Right lung (tissue), 10 donors: ENCODE measurements around the gene OR2J2. TPM values are rescaled to one million over a fixed set of nuclear protein-coding genes. Genes with fewer than 3 reads are reported as not detected.
A peak's percentile ranks its signal among the peaks of the same experiment; 100 is the strongest.
"Not testable (repeated sequence)": the region's sequence is repeated elsewhere in the genome, so short reads cannot be mapped to it uniquely, and the experiment has no call there.

Experiments used
- DNase-seq, 2 donors: peaks; one replicate each; pipeline ENCODE4 v3.0.0-alpha.2; 2013
- long read RNA-seq, 8 donors: transcript quantifications; one replicate each; lab custom pipeline, GENCODE V29; 2026
- polyA plus RNA-seq, 5 donors: library from polyadenylated mRNA; unstranded; fragments of 120-200 nt; gene quantifications; one replicate each; pipeline versions ENCODE4 v1.2.1 to v1.2.3, GENCODE V29; 2013; ENCODE audit warnings: inconsistent platforms in 1 of 5, low replicate concordance in 1 of 5; ENCODE audit not compliant: insufficient read length in 5 of 5, insufficient read depth in 1 of 5

OR2J2 gene
- polyA plus RNA-seq, result not detected
- long read RNA-seq, donor 1, result 0 reads
- long read RNA-seq, donor 2, result 0 reads
- long read RNA-seq, donor 3, result 0 reads
- long read RNA-seq, donor 4, result 0 reads
- long read RNA-seq, donor 5, result 0 reads
- long read RNA-seq, donor 6, result 0 reads
- long read RNA-seq, donor 7, result 0 reads
- long read RNA-seq, donor 8, result 0 reads

DNA sequence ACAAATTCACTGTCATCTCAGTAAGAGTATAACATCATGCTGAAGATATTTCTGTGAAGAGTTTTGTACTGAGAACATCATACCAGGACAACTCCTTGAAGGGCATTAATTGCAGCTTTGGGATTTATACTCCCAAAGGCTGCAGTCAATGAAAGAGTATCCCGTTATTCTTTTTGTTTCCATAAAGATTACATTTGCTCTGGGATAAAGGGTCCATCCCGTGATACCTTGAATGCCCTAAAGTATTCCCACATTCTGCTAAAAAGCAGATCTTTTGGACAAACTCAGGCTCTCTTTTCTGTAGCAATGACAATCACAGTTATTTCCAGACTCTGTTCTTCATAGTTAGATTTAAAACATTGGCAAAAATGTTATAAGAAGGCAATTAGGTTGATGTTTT lies at the start of gene OR2J2:
TSS of gene OR2J2 (plus strand) at position 301 of the 400 bp plus-strand sequence. CDS start 2,729 bp downstream, outside the sequence.
- not testable (repeated sequence) for DNase-seq

DNA sequence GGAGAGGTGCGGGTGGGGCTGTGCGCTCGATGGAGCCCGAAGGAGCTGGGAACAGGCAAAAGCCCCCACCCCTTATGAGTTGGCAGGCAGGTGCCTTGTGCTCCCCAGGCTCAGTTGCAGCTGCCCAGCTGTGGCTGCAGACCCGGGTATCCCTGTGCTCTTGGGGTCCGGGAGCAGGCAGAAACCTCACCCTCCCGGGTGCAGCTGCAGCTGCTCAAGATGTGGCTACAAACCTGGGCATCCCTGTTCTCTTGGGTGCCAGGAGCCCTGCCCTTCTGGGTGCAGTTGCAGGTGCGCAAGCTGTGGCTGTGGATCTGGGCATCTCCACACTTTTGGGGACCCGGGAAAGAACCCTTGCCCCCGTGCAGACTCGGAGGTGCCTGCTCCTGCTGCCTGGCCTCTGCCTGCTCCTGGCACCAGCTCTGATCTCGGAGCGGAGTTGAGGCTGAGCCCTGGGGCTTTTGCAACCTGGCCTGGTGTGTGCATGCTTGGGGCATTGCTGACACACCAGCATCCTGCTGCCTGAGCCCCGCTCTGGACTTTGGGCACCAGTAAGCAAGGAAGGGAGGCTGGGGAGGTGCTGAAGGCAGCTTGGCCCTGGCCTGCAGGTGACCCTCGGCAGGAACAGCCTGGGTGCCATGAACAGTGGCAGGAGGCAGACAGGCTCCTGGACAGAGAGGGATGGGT lies 41.2 kb upstream of the OR2J2 start:
- DNase-seq, result no peak

DNA sequence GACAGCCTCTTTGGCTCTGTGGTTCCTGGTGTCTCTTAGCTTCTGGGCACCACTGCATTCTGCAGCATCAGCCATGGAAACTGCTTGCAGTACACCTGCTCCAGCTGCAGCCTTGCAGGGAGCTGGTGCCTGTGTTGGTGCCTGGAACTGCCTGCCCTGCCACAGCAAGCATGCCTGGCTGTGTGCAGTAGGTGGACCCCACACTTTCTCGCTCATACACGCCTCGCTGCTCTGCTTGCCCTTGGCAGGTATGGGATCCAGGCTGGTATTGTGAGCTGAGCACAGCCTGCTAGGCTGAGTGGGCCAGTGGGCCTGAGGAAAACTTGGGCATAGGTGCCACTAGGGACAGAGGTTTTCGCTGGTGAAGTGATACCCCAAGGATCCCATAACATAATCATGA lies 40.1 kb upstream of the OR2J2 start:
- DNase-seq, result no peak

DNA sequence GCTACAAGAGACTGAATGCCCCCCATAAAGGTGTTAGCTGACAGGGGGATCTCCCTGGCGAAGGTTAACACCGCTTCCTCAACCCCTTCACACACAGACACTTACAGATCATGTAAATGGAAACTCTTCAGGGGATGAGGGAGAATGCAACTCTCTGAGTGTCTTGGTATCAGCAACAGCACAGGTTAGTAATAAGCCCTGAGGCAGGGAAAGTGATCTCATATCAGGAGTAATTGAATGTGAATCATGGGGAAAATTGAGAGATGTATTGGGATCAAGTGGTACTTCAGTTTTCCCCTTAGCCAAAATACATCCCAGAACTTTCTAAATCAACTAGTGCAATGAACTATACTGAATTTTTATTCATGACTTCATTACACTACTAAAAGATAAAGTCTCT lies 39.0 kb upstream of the OR2J2 start:
- DNase-seq, result no peak

DNA sequence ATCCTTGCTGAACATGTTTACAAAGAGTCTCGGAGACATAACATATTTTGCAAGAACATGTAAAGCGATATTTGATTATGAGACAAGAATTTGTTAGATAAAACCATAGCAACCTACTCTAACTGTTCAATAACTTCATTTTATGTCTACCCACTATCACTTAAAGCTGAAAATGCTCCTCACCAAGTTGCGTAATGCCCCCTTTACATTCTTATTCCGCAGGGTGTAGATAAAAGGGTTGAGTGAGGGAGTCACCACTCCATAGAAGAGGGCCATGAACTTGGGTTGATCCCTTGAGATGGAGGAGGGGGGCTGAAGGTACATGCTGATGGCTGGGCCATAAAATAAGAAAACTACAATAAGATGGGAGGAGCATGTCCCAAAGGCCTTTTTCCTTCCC lies 33.0 kb upstream of the OR2J2 start:
- DNase-seq, result no peak

DNA sequence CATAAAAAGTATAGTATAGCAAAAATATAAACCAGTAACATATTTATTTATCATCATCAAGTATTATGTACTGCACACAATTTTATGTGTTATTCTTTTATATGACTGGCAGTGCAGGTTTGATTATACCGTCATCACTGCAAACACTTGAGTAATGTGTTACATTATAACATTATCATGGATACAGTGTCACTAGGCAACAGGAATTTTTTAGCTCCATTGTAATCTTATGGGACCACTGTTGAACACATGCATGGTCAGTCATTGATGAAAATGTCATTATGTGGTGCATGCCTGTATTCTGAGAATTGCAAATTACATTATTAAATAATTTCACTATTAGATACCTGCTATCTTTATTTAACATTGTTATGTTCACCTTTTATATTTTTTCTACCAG lies 29.1 kb upstream of the OR2J2 start:
- no peak for DNase-seq

DNA sequence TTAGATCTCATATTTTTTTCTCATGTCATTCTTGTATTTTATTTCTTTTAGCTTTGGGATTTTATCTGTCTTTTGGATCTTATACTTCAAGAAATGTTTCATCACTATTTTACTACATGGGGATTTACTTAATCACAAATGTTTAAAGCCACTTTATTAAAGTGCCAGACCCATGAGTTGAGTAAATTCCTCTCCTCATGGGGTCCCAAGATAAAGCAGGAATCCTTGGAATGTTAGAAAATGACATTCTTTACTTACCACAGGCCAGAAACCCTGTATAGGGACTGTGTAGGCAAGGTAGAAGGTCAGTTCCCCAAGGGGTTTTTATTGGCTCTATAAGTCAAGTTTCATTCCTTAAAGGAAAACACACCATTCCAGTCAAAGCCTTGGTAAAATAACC lies 28.4 kb upstream of the OR2J2 start:
- DNase-seq, result no peak

DNA sequence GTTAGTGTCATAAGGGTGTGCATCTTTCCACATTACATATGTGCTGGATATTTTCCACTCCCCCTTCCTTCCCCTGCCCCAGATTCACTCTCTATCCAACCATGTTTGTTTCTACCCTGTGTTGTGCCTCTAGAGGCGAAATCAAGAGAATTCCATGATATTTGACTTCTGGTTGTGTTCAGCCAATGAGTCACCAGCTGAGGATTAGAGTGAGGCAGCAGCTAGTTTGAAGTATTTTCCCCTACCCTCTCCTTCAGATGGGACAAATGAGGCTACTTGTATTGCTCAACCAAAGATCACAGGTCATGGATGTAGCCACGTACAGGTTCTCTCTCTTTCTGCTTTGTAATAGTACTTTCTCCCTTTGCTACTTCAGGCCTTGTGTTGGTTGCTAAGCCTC lies 24.5 kb upstream of the OR2J2 start:
- no peak for DNase-seq

DNA sequence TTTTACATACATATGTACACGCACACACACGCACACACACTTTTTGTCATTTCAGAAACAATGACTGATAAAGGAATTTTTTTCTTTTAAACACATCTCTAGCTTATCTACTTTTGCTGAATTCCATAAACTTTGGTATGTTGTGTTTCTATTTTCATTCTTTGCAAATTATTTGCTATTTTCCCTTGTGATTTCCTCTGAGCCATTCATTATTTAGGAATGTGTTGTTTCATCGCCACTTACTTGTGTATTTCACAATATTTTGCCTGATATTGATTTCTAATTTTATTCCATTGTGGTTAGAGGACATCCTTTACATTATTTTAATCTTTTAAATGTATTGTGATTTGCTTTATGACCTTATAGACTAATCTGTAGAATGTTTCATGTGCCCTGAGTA lies 23.6 kb upstream of the OR2J2 start:
- DNase-seq, result no peak

DNA sequence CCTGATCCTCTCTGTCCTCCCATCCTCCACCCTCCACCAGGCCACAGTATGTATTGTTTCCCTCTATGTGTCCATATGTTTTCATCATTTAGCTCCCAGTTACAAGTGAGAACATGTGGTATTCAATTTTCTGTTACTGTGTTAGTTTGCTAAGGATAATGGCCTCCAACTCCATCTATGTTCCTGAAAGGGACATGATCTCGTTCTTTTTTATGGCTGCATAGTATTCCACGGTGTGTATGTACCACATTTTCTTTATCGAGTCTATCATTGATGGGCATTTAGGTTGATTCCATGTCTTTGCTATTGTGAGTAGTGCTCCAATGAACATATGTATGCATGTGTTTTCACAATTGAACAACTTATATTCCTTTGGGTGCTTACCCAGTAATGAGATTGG lies 21.3 kb upstream of the OR2J2 start:
- not testable (repeated sequence) for DNase-seq

DNA sequence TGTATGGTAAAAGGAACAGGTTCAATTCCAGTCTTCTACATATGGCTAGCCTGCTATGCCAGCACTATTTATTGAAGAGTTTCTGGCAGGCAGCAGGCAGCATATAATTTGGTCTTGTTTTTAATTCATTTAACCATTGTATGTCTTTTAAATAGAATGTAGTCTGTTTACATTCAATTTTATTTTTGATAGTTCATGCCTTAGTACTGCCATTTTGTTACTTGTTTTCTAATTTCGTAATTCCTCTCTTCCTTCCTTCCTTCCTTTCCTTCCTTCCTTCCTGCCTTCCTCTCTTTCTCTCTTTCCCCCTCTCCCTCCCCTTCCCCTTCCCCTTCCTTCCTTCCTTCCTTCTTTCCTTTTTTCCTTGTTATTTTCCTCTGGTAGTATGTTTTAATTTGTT lies 17.6 kb upstream of the OR2J2 start:
- no peak for DNase-seq

DNA sequence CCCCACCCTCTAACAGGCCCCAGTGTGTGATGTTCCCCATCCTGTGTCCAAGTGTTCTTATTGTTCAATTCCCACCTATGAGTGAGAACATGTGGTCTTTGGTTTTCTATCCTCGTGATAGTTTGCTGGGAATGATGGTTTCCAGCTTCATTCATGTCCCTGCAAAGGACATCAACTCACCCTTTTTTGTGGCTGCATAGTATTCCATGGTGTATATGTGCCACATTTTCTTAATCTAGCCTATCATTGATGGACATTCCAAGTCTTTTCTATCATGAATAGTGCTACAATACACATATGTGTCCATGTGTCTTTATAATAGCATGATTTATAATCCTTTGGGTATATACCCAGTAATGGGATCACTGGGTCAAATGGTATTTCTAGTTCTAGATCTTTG lies 15.5 kb upstream of the OR2J2 start:
- not testable (repeated sequence) for DNase-seq

DNA sequence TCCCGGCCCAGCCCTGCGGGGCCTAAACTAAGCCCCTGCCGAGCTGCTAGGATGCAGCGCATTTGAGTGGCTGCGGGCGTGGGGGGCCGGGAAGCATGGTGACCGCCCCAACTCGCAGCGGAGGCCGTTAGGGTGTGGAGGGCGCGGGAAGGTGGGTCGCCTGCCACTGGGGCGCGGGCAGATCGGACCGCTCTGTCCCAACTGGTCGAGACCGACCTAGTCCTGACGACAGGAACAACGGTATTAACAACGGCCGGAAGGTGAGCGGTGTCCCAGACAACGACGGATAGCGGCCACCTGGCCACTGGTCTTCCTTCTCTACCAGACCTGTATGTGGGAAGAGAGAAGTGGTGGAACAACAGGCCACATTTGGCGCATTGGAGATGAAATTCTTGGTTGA lies 10.8 kb upstream of the OR2J2 start:
- DNase-seq, result not testable (repeated sequence)

DNA sequence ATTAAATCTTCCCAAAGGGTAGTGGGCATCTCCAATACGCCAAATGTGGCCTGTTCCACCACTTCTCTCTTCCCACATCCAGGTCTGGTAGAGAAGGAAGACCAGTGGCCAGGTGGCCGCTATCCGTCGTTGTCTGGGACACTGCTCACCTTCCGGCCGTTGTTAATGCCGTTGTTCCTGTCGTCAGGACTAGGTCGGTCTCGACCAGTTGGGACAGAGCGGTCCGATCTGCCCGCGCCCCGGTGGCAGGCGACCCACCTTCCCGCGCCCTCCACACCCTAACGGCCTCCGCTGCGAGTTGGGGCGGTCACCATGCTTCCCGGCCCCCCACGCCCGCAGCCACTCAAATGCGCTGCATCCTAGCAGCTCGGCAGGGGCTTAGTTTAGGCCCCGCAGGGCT lies 5.1 kb upstream of the OR2J2 start:
- DNase-seq, result not testable (repeated sequence)

DNA sequence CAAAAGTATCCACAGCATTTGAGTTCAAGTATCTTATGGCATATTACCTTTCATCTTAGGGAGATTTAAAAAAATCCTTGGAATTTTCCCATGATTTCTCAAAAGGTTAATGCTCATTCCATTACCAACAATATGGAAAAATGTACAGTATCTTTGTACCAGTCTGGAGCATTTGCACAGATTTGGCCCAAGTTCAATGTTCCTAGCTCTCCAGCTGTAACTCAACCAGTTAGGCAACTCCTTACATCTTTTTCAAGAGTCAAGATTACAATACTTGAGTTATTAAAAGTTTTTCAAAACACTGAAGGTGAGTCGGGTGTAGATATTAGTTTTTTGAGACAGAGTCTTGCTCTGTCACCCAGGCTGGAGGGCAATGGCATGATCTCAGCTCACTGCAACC lies 1.0 kb downstream of the OR2J2 start:
- DNase-seq, result peak; percentile 31 to 37

DNA sequence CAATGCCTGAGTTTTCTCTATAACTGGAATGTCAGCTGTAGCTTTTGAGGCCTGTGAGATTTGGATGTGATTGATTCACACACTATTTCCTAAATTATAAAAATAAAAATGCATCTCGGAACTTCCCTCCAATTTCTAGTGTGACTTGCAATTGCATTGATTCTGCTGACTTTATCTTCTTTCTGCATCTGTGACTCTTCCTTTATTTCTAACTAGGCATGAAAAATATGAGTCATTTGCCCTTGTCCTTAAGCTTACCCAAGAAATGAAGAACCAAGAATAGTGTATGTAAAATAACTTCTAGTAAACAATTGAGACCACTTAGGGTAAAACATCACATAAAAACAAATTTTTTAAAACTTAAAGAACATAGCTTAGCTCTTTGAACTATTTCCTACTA lies 12.9 kb downstream of the OR2J2 start:
- DNase-seq, result no peak

DNA sequence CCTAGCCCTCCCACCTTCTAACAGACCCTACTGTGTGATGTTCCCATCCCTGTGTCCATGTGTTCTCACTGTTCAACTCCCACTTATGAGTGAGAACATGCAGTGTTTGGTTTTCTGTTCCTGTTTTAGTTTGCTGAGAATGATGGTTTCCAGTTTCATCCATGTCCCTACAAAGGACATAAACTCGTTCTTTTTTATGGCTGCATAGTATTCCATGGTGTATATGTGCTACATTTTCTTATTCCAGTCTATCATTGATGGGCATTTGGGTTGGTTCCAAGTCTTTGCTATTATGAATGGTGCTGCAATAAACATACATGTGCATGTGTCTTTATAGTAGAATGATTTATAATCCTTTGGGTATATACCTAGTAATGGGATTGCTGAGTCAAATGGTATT lies 18.0 kb downstream of the OR2J2 start:
- DNase-seq, result not testable (repeated sequence)

DNA sequence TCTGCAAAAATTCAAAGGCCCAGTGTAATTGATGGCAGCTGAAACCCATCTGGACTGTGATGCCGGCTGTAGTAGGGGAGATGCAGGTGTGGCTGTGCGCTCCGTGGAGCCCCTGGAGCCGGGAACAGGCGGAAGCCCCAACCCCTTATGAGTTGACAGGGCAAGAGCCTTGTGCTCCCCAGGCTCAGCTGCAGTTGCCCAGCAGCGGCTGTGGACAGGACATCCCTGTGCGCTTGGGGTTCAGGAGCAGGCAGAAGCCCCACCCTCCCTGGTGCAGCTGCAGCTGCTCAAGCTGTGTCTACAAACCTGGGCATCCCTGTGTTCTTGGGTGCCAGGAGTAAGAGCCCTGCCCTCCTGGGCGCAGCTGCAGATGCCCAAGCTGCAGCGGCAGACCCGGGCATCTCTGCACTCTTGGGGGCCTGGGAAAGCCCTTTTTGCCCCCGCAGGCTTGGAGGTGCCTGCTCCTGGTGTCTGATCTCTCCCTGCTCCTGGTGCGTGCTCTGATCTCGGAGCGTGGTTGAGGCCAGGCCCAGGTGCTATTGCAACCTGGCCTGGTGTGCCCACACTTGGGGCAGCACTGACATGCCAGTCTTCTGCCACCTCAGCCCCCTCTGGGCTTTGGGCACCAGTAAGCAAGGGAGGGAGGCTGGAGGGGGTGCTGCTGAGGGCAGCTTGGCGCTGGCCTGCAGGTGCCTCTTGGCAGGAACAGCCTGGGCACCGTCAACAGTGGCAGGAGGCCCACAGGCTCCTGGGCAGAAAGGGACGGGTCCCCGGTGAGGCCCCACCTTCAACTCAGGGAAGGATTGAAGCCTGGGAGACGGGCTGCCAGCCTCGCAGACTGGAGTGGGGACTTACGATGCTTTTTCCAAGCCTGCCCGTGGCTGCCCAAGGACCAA lies 30.3 kb downstream of the OR2J2 start:
- DNase-seq, result no peak

DNA sequence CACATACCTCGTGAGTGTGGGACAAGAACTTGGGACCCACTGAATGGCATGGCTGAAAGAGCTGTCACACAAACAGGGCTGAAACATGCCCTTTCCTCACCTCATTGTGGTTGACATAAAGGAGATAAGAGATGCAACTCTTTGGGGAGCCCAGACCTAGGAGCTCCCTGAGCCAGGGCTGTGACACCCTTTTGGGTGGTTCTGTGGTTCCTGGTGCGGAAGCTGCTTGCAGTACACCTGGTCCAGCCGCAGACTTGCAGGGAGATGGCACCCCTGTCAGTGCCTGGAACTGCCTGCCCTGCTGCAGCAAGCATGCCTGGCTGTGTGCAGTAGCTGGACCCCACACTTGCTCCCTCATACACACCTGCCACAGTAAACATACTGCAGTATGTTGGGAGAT lies 31.3 kb downstream of the OR2J2 start:
- DNase-seq, result no peak

DNA sequence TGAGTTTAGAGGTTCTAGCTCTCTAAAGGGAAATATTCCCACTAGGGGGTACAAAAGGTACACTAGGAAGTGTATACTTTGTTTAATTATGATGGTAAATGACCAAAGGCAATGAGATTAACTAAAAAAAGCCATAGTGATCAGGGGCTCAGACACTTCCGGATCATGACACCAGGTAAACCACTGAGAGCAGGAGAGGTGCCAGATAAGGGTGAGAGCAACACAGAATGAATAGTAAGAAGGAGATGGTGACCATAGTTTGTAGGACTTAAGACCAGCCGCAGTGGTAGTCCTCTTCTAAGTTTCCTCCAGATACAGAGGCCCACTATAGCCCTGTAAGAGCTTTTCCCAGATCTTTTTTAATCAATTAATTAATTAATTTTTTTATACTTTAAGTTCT lies 40.8 kb downstream of the OR2J2 start:
- no peak for DNase-seq

DNA sequence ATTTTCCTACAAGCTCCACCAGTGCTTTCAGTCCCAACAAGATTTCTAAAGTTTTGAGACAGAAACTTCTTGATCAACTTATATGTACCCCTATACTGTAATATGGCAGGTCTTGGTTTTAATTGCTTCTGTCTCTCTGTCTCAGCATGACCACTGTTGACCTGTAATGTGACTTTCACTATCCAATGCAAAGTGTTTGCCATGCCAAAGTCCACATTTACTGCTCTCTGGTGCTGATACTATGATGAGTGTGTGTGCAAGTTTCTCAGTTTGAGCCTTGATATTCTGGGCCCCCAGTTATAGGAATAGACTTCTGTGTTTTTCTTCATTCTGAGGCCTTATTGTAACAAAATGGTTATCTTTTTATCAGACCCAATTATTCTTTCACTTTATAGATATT lies 45.8 kb downstream of the OR2J2 start:
- DNase-seq, result no peak

DNA sequence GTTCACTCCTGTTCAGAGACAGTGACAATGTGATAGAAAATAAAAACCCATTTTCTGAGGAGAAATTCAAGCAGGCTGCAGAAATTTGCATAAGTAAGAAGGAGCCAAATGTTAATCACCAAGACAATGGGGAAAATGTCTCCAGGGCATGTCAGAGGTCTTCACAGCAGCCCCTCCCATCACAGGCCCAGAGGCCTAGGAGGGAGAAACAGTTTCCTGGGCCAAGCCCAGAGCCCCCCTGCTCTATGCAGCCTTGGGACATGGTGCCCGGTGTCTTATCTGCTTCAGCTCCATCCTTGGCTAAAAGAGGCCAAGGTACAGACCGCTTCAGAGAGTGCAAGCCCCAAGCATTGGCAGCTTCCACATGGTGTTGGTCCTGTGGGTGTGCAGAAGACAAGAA lies 46.5 kb downstream of the OR2J2 start:
- not testable (repeated sequence) for DNase-seq

DNA sequence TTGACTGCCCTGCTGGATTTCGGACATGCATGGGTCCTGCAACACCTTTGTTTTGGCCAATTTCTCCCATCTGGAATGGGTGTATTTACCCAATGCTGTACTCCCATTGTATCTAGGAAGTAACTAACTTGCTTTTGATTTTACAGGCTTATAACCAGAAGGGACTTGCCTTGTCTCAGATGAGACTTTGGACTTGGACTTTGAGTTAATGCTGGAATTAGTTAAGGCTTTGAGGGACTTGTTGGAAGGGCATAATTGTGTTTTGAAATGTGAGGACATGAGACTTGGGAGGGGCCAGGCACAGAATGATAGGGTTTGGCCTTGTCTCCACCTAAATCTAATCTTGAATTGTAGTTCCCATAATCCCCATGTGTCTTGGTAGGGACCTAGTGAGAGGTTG lies 47.3 kb downstream of the OR2J2 start:
- DNase-seq, result not testable (repeated sequence)
